Measurements from ENCODE around the gene FGGY. TPM values are rescaled to one million over a fixed set of nuclear protein-coding genes. Genes with fewer than 3 reads are reported as not detected.

The FGGY gene
- total RNA-seq, 2 experiments from 2014 or later = 11.9 to 13.6 TPM

GRCh38 chr1:59258412-59259032 is 38.4 kb upstream of the FGGY start:
- Mint-ChIP-seq H3K27me3 (no peaks in the 10 kb centered on the region), H3K4me3 (no peak overlapping the region), H3K9me3 (no peaks in the 10 kb centered on the region), H3K27ac (no peak overlapping the region), H3K4me1 (ENCODE audit: low read depth) (peaks cover 1% of the 10 kb centered on the region), H3K36me3 (ENCODE audit: low read depth) (no peaks in the 10 kb centered on the region)
- ChIA-PET CTCF (interaction anchor here (0.9 kb wide), 1 partner anchor 28 kb away, joined by 3 read pairs; no protein-coding TSS in a partner anchor), POLR2A (no interaction called here)
- TF ChIP-seq CTCF (IDR thresholded peaks at IDR 0.05) = no peak
- ATAC-seq (no peak), DNase-seq (no peak)
- intact Hi-C loops (cut with micrococcal nuclease) = no loop called here

GRCh38 chr1:59261537-59261936 is 35.4 kb upstream of the FGGY start:
- DNase-seq (no peak), ATAC-seq (no peak)
- no peak overlapping the region for H3K27ac Mint-ChIP-seq
- H3K9me3 Mint-ChIP-seq = no peaks in the 10 kb centered on the region
- ChIA-PET POLR2A (no interaction called here), CTCF (no interaction called here)
- intact Hi-C loops (cut with micrococcal nuclease) = no loop called here
- no peak for TF ChIP-seq CTCF (IDR thresholded peaks at IDR 0.05)
- H3K27me3 Mint-ChIP-seq = no peaks in the 10 kb centered on the region
- no peaks in the 10 kb centered on the region for H3K36me3 Mint-ChIP-seq (ENCODE audit: low read depth)
- H3K4me1 Mint-ChIP-seq (ENCODE audit: low read depth) = no peaks in the 10 kb centered on the region
- H3K4me3 Mint-ChIP-seq = no peak overlapping the region

- CTCF ChIA-PET = interaction anchor here (1.6 kb wide), 1 partner anchor 436 kb away, joined by 3 read pairs; no protein-coding TSS in a partner anchor
- Mint-ChIP-seq H3K27ac (no peak overlapping the region), H3K4me3 (no peak overlapping the region), H3K36me3 (ENCODE audit: low read depth) (no peaks in the 10 kb centered on the region), H3K27me3 (no peaks in the 10 kb centered on the region), H3K4me1 (ENCODE audit: low read depth) (no peaks in the 10 kb centered on the region), H3K9me3 (no peaks in the 10 kb centered on the region)
- TF ChIP-seq CTCF (IDR thresholded peaks at IDR 0.05) = no peak
- intact Hi-C loops (cut with micrococcal nuclease) = no loop called here
- DNase-seq (no peak), ATAC-seq (no peak)
- POLR2A ChIA-PET = no interaction called here
Measured at GRCh38 chr1:59262631-59263030, 34.3 kb upstream of the FGGY start.

- Mint-ChIP-seq H3K9me3 (no peaks in the 10 kb centered on the region), H3K27ac (no peak overlapping the region), H3K4me1 (ENCODE audit: low read depth) (no peaks in the 10 kb centered on the region), H3K27me3 (peaks cover 2% of the 10 kb centered on the region), H3K4me3 (no peak overlapping the region), H3K36me3 (ENCODE audit: low read depth) (no peaks in the 10 kb centered on the region)
- CTCF ChIA-PET = interaction anchor here (1.6 kb wide), 1 partner anchor 436 kb away, joined by 3 read pairs; no protein-coding TSS in a partner anchor
- ATAC-seq (no peak), DNase-seq (no peak)
- POLR2A ChIA-PET = no interaction called here
- intact Hi-C loops (cut with micrococcal nuclease) = no loop called here
- TF ChIP-seq CTCF (IDR thresholded peaks at IDR 0.05) = no peak
Measured at GRCh38 chr1:59263111-59263510, 33.8 kb upstream of the FGGY start.

- POLR2A ChIA-PET = interaction anchor here (0.8 to 1.3 kb wide), 2 partner anchors 11 to 101 kb away, joined by 3 read pairs; no protein-coding TSS in a partner anchor
- H3K27ac Mint-ChIP-seq = no peak overlapping the region
- no peaks in the 10 kb centered on the region for H3K36me3 Mint-ChIP-seq (ENCODE audit: low read depth)
- DNase-seq (no peak), ATAC-seq (no peak)
- H3K27me3 Mint-ChIP-seq = peaks cover 9% of the 10 kb centered on the region
- no peaks in the 10 kb centered on the region for H3K9me3 Mint-ChIP-seq
- H3K4me3 Mint-ChIP-seq = no peak overlapping the region
- H3K4me1 Mint-ChIP-seq (ENCODE audit: low read depth) = no peaks in the 10 kb centered on the region
- CTCF ChIA-PET = no interaction called here
- intact Hi-C loops (cut with micrococcal nuclease) = no loop called here
- TF ChIP-seq CTCF (IDR thresholded peaks at IDR 0.05) = no peak
Measured at GRCh38 chr1:59265622-59266021, 31.3 kb upstream of the FGGY start.
